Nucleus accumbens (tissue), 56 donors: Measurements from ENCODE around the gene CCDC6.
A peak's percentile ranks its signal among the peaks of the same experiment; 100 is the strongest.
"Not testable (repeated sequence)": the region's sequence is repeated elsewhere in the genome, so short reads cannot be mapped to it uniquely, and the experiment has no call there.

Experiments
- DNase-seq, 56 donors: peaks; one replicate each; lab custom pipeline; 2025; lab: John Stamatoyannopoulos, UW

The CCDC6 gene

GRCh38 chr10:59819265-59819664, 87.1 kb downstream of the CCDC6 start:
- DNase-seq, result no peak

GRCh38 chr10:59817773-59818172, 88.6 kb downstream of the CCDC6 start:
- no peak for DNase-seq

DNA sequence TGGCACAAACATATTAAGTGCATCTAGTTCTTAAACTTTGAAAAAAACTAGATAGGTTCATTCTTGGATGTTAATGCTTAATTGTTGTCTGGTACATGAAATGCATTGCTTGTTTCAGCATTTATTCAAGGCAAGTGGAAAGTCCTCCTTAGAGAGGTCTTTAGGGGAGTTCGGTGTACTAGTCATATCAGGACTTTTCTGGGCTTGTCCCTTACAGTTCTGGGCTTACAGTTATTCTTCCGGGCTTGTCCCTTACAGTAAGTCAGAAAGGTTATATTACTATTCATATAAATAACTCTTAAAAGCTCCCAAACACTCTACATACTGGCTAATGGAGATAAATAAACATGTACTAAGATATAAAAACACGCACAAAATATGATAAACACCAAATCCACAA, 91.5 kb downstream of the CCDC6 start:
- no peak for DNase-seq

- DNase-seq, result peak in 2 of 56 donors; percentile 6 to 21
Measured at GRCh38 chr10:59812519-59813122, 93.7 kb downstream of the CCDC6 start.

- DNase-seq, result no peak
Measured at GRCh38 chr10:59809644-59809974, 96.7 kb downstream of the CCDC6 start.

GRCh38 chr10:59808896-59809643, 97.3 kb downstream of the CCDC6 start:
- peak in 47 of 56 donors; percentile 5 to 81 (median 40) for DNase-seq

DNA sequence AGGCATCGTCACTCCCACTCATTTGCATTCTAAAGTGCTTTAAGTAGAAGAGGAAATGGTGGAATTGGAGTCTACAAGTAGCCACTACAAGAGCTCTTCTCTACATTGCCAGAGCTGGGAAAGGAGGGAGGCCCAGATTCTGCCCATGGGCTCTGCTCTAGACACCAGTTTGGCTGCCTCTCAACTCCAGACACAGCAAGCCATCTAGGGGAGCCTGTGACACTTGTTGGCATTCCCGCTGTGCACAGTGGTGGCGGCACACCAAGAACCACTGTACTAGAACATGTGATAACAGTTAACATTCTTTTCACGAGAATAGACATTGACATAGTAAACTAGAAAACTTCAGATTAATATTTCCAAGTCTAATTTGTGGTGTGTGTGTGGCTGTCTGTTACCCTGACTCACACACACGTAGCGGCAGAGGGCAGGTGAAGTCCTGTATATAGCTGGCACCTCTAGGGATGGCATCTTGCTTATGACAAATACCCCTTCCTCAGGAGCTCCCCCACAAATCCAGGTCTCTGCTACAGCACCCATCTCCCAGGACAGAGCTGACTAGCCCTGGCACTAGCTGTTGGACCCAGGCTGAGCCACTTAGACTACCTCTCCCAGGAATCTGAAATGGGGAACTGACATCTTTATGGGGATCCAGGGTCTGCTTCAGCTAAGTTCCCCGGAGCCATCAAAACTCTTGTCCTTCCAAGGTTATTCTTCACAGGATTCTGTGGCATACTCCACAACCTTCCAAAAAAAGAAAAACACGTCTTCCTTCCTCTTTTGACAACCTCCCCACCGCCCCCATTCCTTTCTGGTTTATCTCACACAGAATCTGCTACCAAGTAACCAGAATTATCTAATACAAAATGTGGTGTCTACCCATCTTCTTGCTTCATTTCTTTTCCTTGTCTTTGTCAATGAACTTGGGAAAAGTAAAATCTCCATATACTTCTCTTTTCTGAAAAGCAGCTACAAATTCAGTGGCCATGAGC, 98.4 kb downstream of the CCDC6 start:
- peak in 21 of 56 donors; percentile 7 to 46 (median 23) for DNase-seq

DNA sequence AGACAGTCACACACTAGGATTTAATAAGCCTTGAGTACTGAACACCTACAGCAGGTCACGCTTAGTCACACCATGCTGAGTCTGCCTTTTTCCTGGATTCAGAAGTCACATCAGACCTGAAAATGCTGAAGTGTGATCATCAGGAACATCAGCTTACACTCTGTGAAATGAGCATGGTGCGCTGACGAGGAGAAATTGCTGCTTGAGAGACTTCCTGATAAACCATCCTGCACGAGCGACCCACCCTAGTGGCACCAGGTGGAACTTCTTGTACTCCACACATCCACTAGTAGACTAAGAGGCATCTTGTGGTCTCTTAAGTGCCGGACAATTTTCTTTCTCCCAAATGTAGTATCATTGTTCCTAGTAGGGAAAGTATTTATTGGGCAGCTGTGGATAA, 101.3 kb downstream of the CCDC6 start:
- DNase-seq, result peak in 2 of 56 donors; percentile 38

- no peak for DNase-seq
Measured at GRCh38 chr10:59804220-59804619, 102.1 kb downstream of the CCDC6 start.

DNA sequence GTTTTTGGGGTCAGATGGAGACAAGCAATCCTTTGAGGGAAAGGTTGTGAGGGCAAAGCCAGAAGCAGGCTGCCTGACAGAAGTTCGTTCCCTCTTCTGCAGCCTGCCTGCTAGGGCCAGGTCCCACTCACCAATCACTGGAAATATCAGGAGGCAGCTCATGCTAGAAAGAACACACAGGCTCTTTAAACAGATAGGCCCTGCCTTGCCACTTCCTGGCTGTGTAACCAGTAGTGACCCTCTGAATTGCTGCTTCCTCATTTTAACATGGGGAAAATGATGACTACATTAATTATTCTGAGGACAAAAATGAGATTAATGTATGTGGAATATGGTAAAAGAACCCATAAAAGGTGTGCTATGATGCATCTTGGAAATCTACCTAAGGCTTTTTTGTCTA, 102.6 kb downstream of the CCDC6 start:
- no peak for DNase-seq

DNA sequence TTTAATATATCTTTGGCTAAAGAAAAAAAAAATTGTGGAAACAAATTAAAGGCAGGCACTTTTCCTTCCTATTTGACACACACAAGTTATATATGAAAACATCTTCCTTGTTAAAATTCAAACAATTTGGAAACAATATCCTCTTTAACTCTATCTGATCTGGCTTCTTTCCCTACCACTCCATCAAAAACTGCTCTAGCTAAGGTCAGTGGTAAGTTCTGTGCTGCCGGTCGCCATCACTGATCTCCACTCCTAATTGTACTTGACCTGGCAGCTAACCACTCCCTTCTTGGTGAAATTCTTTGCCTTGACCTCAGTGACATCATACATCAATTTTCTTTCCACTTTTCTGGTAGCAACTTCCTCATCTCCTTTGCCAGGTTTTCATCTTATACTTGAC, 105.2 kb downstream of the CCDC6 start:
- DNase-seq, result no peak

GRCh38 chr10:59799421-59799820, 106.9 kb downstream of the CCDC6 start:
- no peak for DNase-seq

DNA sequence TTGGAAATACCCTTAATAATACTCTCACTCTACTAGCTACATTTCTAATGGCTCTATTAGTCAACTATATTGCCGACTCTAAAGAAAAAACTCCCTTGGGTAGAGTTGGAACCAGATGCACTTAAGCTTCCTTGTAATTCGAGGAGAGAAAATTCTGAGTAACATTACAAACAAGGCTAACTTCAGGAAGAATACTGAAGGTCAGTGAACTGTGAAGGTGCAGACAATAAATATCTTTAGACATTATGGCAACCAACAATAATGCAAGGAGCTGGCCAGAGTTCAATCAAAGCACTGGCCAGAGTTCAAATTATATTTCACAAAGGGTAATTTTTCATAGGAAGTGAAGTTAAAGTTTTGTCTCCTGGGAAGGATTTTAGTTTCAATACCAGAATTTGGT, 112.4 kb downstream of the CCDC6 start:
- no peak for DNase-seq

GRCh38 chr10:59792812-59793211, 113.5 kb downstream of the CCDC6 start:
- DNase-seq, result no peak

DNA sequence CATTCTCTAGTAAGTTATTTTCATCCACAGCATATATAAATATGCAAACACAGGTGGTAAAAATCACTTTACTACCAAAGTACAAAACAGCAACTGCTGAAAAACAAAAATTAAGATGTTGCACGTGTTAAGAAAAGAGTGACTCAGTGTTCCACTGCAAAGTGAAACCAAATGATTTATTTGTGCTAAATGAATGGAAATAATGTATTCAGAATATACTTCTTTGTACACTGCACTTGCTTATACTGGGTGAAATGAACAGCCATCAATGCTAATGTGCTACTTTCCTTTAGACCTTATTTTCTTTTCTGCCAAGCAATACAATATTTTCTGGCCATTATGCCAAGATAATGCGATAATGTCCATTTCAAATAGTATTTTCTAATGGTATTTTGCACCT, 114.8 kb downstream of the CCDC6 start:
- no peak for DNase-seq

DNA sequence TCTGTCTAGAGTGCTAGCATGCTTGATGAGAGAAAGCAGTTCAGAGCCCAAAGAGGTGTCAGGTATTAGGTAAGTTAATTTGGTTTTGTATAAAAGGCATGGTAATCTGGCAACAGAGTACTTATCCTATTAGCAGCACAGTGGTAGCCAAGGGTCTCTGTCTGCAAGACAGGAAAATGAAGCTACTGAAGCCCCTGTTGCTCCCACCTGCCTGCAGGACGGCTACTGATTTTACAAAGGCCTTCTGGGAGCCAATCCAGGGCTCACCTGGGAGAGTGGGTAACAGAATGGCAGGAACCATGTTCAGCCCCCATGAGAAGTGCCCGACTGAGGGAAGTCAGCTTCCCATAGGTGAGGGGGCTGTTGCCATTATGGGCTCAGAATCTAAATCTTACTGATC, 116.3 kb downstream of the CCDC6 start:
- DNase-seq, result not testable (repeated sequence)

DNA sequence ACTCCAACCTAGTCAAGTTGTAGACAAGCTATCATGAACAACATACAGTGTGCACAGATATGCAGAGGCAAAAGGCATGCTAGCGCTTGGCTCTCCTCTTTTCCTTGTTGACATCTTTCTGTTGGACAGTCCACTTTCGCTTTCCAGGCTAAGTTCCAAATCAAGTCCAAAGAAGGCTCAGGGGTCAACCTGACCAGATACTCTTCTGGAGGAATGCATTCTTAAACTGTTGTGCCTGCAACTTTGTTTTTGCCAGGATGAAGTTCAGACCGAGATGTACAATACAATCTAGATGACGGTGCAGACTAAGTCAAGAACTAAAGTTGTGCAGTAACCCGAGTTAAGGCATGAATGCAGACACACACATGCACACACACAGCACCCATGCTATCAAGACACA, 117.4 kb downstream of the CCDC6 start:
- DNase-seq, result not testable (repeated sequence)

DNA sequence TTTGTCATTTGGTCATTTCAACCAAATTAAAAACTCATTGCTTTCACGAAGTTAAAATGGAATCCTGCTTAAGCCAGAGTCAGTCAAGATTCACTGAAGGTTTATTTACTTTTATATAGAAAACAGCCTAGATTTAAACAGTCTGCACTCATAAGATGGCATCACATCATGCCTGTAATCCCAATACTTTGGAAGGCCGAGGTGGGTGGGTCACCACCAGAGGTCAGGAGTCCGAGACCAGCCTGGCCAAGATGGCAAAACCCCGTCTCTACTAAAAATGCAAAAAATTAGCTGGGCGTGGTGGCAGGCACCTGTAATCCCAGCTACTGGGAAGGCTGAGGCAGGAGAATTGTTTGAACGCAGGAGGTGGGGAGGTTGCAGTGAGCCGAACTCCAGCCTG, 119.3 kb downstream of the CCDC6 start:
- not testable (repeated sequence) for DNase-seq

GRCh38 chr10:59785476-59785875, 120.9 kb downstream of the CCDC6 start:
- not testable (repeated sequence) for DNase-seq

GRCh38 chr10:59781511-59781910, 124.8 kb downstream of the CCDC6 start:
- DNase-seq, result no peak
